Ovary (tissue), 9 donors: ENCODE measurements around the gene IL11. TPM values are rescaled to one million over a fixed set of nuclear protein-coding genes. Genes with fewer than 3 reads are reported as not detected.

Experiments
- DNase-seq, 5 donors: peaks; one replicate each; pipeline ENCODE4 v3.0.0-alpha.2; 2019 to 2020
- H3K27ac ChIP-seq, 2 donors: fragments of 200-600 bp; one replicate each; pipeline versions ENCODE4 v1.5.1 to v1.8.0; 2019 to 2022
- H3K27me3 ChIP-seq: fragments of 200-600 bp; one replicate; pipeline ENCODE4 v1.8.0; 2022
- H3K36me3 ChIP-seq: fragments of 200-600 bp; sonication (generic); one replicate; pipeline ENCODE4 v1.5.1; 2019
- H3K4me1 ChIP-seq: one replicate; pipeline ENCODE4 v1.8.1; 2013; ENCODE audit warnings: mild to moderate bottlenecking, moderate library complexity; ENCODE audit not compliant: insufficient read depth
- H3K4me3 ChIP-seq: fragments of 200-600 bp; sonication (generic); one replicate; pipeline ENCODE4 v1.5.1; 2017
- H3K9me3 ChIP-seq, 2 donors: fragments of 200-600 bp in 1 of 2; sonication (generic) in 1 of 2; one replicate each; pipeline versions ENCODE4 v1.5.1 to v1.8.1; 2013 to 2019; ENCODE audit warnings: mild to moderate bottlenecking in 1 of 2, moderate library complexity in 1 of 2
- EP300 ChIP-seq: sonication (generic); formaldehyde crosslinking; IDR thresholded peaks from one replicate; pipeline ENCODE4 v1.6.1; 2017; ENCODE audit warnings: antibody characterized with exemption
- POLR2A ChIP-seq: fragments of 450-650 bp; IDR thresholded peaks from one replicate; pipeline ENCODE4 v1.6.1; 2017; ENCODE audit warnings: antibody characterized with exemption, mild to moderate bottlenecking, moderate library complexity
- WGBS, 3 donors: extraction: QIAGEN DNeasy Blood & Tissue Kit in 1 of 3; methylation state at CpG; one replicate each; pipeline versions ENCODE4 v1.1.5 to v1.1.7; 2013 to 2017; 5-methylcytosine and 5-hydroxymethylcytosine counted together
- intact Hi-C, 4 donors: fragments of 100-400 bp; cut with DNase I; formaldehyde crosslinking; loops; one replicate each; pipeline versions ENCODE4 v1.11.0 to v1.15.1; 2022 to 2023
- polyA plus RNA-seq, 2 donors: library from polyadenylated mRNA; stranded (reverse); fragments of 200-250 nt in 1 of 2; fragments of 350-450 nt in 1 of 2; fragmentation: Illumina TruSeq in 1 of 2; extraction: RNeasy Lipid Tissue Mini Kit (QIAGEN cat#74804) in 1 of 2; gene quantifications; one replicate each; pipeline ENCODE4 v1.2.3, GENCODE V29; 2013 to 2014
- total RNA-seq, 7 donors: library from RNA; depleted of rRNA in 2 of 7; stranded (reverse); fragments of >200 nt in 2 of 7; fragmentation: NEBNext Ultra II Directional in 3 of 7; extraction: Animal tissue kit (Norgen Biotek cat#: 25700) in 3 of 7; gene quantifications; one replicate each; pipeline versions ENCODE4 v1.1.0 to v1.2.4, GENCODE V29; 2016 to 2023
- TF ChIP-seq, protein P1 (sequence below), 3 donors: fragments of 450-650 bp in 2 of 3; fragments of 200-600 bp in 1 of 3; IDR thresholded peaks; one replicate each; pipeline versions ENCODE4 v1.5.1 to v1.8.0; 2016 to 2022; ENCODE audit warnings: antibody characterized with exemption in 3 of 3, mild to moderate bottlenecking in 1 of 3
- donor health status: DM: no; HTN: no; CAD: no; lungs with moderate emphysema.
- donor health status: DM: no; HTN: no; CAD: no.
- donor health status: Bipolar disorder and iron deficiency.
- donor health status: DM: yes; HTN: yes; CAD: no.
- donor health status: DM: no; HTN: no; CAD: no.
- donor health status: DM: yes; HTN: yes; CAD: no.

Gene IL11
- total and polyA plus RNA-seq, 9 donors: 0.08 to 1.3 (median 0.11) TPM; not detected in 6

DNA sequence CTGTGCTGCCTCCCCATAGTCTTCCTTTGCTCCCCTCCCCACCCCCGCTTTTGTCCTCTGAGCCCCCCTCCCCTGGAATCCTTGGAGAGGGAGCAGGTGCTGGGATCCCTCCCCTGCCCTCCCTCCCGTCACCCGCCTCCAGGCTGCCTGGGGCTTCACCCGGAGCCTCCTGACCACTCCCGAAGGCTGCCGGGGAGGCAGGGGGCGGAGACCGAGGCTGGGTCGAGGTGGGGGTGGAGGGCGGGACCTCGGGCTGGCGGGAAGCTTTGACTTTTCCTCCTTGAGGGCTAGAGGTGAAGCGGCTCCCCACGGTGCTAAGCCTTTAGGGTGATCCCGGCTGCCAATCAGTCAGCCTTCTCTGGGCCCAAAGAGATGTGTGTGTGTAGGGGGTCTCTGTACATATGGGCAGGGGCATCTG is 29.1 kb downstream of the IL11 start:
- Histone ChIP-seq H3K27me3 (no peaks in the 10 kb centered on the region), H3K27ac (peak overlapping the region in 1 of 2 donors; percentile 14), H3K36me3 (no peaks in the 10 kb centered on the region), H3K9me3 (no peaks in the 10 kb centered on the region), H3K4me3 (peak overlapping the region; percentile 93), H3K4me1 (peaks cover 9% of the 10 kb centered on the region)
- no peak for TF ChIP-seq POLR2A
- TF ChIP-seq EP300: no peak
- TF ChIP-seq, protein P1, sequence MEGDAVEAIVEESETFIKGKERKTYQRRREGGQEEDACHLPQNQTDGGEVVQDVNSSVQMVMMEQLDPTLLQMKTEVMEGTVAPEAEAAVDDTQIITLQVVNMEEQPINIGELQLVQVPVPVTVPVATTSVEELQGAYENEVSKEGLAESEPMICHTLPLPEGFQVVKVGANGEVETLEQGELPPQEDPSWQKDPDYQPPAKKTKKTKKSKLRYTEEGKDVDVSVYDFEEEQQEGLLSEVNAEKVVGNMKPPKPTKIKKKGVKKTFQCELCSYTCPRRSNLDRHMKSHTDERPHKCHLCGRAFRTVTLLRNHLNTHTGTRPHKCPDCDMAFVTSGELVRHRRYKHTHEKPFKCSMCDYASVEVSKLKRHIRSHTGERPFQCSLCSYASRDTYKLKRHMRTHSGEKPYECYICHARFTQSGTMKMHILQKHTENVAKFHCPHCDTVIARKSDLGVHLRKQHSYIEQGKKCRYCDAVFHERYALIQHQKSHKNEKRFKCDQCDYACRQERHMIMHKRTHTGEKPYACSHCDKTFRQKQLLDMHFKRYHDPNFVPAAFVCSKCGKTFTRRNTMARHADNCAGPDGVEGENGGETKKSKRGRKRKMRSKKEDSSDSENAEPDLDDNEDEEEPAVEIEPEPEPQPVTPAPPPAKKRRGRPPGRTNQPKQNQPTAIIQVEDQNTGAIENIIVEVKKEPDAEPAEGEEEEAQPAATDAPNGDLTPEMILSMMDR (IDR thresholded peaks at IDR 0.05): no peak
- 3 to 4% (median 3%) methylated on average over 5 to 15 of the region's 15 CpGs for WGBS, 3 donors
- peak; percentile 67 to 75 (median 68) for DNase-seq
- intact Hi-C loops: loop anchor here in 1 of 4 donors (5.0 kb wide), 1 partner anchor 41 kb away; the partner anchor contains the start of gene TMEM238

DNA sequence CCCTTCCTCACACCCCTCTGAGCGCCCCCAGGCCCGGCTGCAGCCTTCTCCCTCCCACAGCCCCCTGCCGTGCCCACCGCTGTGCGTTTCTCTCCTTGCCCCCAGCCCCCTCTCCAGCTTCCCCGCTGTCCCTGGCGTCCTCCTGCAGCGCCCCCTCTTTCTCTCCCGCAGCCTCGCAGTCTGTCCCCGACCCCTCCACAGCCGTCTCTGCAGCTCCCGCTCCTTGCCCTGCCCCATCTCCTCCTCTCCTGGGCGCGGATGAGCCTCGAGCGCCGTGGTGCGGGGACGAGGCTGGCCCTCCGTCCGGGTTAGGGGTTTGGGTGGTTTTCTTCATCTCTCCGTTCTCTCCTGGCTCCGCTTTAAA is 29.5 kb downstream of the IL11 start:
- Histone ChIP-seq H3K27me3 (no peaks in the 10 kb centered on the region), H3K27ac (peak overlapping the region in 1 of 2 donors; percentile 70), H3K9me3 (no peaks in the 10 kb centered on the region), H3K4me3 (peak overlapping the region; percentile 93), H3K36me3 (no peaks in the 10 kb centered on the region), H3K4me1 (peaks cover 9% of the 10 kb centered on the region)
- peak in 2 of 5 donors; percentile 35 to 54 for DNase-seq
- WGBS, 3 donors: 1 to 3% (median 2%) methylated on average over 24 of the region's 24 CpGs
- TF ChIP-seq POLR2A (no peak), EP300 (no peak)
- TF ChIP-seq, protein P1 (IDR thresholded peaks at IDR 0.05): no peak
- intact Hi-C loops: loop anchor here in 1 of 4 donors (5.0 kb wide), 1 partner anchor 42 kb away; the partner anchor contains the start of gene TMEM238

DNA sequence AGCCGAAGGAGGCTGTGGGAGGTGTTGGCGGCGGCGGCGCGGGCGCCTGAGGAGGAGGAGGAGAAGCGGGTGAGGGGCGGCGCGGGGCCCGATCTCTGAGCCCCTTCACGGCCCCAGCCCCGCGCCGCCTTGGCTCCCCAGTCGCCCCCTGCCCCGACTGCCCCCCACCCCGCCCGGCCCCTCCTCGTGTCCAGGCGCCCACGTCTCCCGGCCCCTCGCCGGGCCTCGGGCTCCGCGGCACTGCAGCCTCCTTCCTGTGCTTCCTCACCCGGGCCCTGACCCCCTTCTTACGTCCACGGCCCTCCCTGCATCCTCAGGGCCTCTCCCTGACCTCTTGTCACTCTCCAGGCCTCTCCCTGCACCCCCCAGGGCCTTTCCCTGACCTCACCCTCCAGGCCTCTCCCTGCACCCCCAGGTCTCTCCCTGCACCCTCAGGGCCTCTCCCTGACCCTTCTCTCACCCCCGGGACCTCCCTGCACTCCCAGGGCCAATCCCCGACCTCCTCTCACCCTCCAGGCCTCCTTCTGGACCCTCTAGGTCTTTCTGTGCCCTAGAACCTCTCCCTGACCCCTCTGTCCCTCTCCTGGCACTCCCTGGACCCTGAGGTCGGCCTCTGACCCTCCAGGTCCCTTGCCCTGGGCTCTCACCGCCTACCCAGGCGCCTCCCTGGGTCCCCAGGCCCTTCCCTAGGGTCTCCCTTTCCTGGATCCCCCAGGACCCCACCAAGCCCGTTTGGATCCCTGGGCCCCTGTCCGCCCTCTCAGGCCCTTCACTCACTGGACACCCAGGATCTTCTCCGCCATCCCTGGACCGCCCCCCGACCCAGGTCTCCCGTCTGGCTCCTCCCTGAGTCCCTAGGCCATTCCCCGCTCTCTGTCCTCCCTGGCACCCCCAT is 30.1 kb downstream of the IL11 start:
- intact Hi-C loops: loop anchor here in 1 of 4 donors (5.0 kb wide), 1 partner anchor 42 kb away; the partner anchor contains the start of gene TMEM238
- TF ChIP-seq, protein P1 (IDR thresholded peaks at IDR 0.05): no peak
- TF ChIP-seq POLR2A: no peak
- TF ChIP-seq EP300: no peak
- Histone ChIP-seq H3K27me3 (no peaks in the 10 kb centered on the region), H3K4me1 (peaks cover 9% of the 10 kb centered on the region), H3K27ac (peak overlapping the region; percentile 64 to 70), H3K9me3 (no peaks in the 10 kb centered on the region), H3K4me3 (peak overlapping the region; percentile 93), H3K36me3 (no peaks in the 10 kb centered on the region)
- DNase-seq: peak in 3 of 5 donors; percentile 35 to 64 (median 59)
- WGBS, 3 donors: 2% methylated on average over 39 to 44 of the region's 44 CpGs

DNA sequence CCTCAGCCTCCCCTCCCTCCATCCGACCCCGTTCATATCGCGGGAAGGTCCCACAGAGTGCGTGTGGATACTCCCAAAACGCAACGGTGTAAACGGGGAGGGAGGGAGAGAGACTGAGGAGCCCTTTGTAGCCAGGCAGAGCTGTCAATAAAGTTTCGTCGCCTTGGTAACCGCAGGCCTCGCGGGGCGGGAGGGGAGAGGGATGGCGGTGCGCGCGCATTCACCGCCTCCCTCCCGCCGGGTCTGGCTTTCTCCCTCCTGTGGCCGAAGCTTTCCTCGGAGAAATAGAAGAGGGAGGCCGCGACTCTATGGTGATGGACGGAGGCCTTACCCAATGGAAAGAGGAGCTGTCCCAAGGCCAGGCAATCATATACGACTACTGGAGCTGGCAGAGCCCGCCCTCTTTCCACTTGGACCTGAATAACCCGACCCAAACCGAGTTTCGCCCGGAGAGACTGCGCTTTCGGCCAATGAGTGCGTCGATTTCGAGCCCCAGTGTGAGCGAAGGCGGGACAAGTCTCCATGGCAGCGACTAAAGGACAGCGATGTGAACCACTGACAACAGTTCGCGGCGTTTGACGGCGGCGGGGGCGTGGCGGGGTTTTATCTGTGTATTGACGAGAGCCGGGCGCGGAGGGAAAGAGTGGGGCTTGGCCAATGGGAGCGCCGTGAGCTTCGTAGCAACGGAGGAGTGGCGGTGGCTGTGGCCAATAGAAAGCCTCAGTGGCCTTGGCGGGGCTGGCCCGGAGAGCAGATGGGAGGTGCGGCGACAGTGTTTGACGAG is 31.0 kb downstream of the IL11 start, which contains the start of gene KMT5C:
Gene KMT5C, plus strand, starts transcription at position 772 of the 784 bp plus-strand sequence. CDS start 2,061 bp downstream, outside the sequence.
- no peaks in the 10 kb centered on the region for H3K27me3 ChIP-seq
- 0% methylated on average over 60 to 63 of the region's 63 CpGs for WGBS, 3 donors

More for the DNA sequence above, 31.0 kb downstream of the IL11 start, which contains the start of gene KMT5C:
- intact Hi-C loops: no loop called here
- TF ChIP-seq, protein P1 (IDR thresholded peaks at IDR 0.05): peak; percentile 36 to 85 (median 77)
- TF ChIP-seq POLR2A: peak; percentile 87
- no peak for TF ChIP-seq EP300
- Histone ChIP-seq H3K27ac (peak within 1 kb of the TSS; percentile 66 to 70), H3K36me3 (no peaks in the 10 kb centered on the region), H3K4me3 (peak within 1 kb of the TSS; percentile 93), H3K4me1 (peaks cover 9% of the 10 kb centered on the region), H3K9me3 (no peaks in the 10 kb centered on the region)
- DNase-seq: peak; percentile 100
